RWPE2 (cell line): ENCODE measurements around the gene DPPA5.
A peak's percentile ranks its signal among the peaks of the same experiment; 100 is the strongest.

ENCODE experiments used
- ATAC-seq: fragments of 200-7000 bp; cut with Tn5 transposase; 3 replicates; pipeline ENCODE4 v1.9.1; 2021; ENCODE audit warnings: low read depth
- DNase-seq: peaks from one replicate; pipeline ENCODE4 v3.0.0-alpha.2; 2020; ENCODE audit warnings: low spot score
- H3K27ac ChIP-seq: fragments of 450-650 bp; 2 replicates; pipeline ENCODE4 v1.5.1; 2017; ENCODE audit warnings: mild to moderate bottlenecking; ENCODE audit not compliant: poor library complexity, severe bottlenecking
- H3K27me3 ChIP-seq: fragments of 250-450 bp; sonication (Bioruptor Pico); 2 replicates; pipeline ENCODE4 v1.5.1; 2021; ENCODE audit warnings: mild to moderate bottlenecking, moderate library complexity; ENCODE audit not compliant: insufficient read depth, poor library complexity, severe bottlenecking
- H3K36me3 ChIP-seq: fragments of 250-450 bp; sonication (Bioruptor Pico); 2 replicates; pipeline ENCODE4 v1.5.1; 2020; ENCODE audit warnings: low read depth, mild to moderate bottlenecking, moderate library complexity
- H3K4me1 ChIP-seq: fragments of 250-450 bp; sonication (Bioruptor Pico); 2 replicates; pipeline ENCODE4 v1.5.1; 2021; ENCODE audit warnings: mild to moderate bottlenecking, moderate library complexity; ENCODE audit not compliant: insufficient read depth, poor library complexity, severe bottlenecking
- H3K4me3 ChIP-seq: fragments of 250-450 bp; sonication (Bioruptor Pico); 2 replicates; pipeline ENCODE4 v1.5.1; 2021; ENCODE audit warnings: mild to moderate bottlenecking, moderate library complexity; ENCODE audit not compliant: severe bottlenecking
- H3K9me3 ChIP-seq: fragments of 250-450 bp; sonication (Bioruptor Pico); 2 replicates; pipeline ENCODE4 v1.5.1; 2021; ENCODE audit warnings: mild to moderate bottlenecking, moderate library complexity; ENCODE audit not compliant: severe bottlenecking
- TF ChIP-seq, protein P1 (sequence below): fragments of 450-650 bp; IDR thresholded peaks from one replicate; pipeline ENCODE4 v1.5.1; 2017; ENCODE audit warnings: mild to moderate bottlenecking, moderate library complexity; ENCODE audit not compliant: poor library complexity, severe bottlenecking

DPPA5 gene

GRCh38 chr6:73353636-73354593, at the start of gene DPPA5:
Gene DPPA5 (minus strand): TSS chr6:73354276. CDS start chr6:73354225, 51 bp downstream.
- TF ChIP-seq, protein P1, sequence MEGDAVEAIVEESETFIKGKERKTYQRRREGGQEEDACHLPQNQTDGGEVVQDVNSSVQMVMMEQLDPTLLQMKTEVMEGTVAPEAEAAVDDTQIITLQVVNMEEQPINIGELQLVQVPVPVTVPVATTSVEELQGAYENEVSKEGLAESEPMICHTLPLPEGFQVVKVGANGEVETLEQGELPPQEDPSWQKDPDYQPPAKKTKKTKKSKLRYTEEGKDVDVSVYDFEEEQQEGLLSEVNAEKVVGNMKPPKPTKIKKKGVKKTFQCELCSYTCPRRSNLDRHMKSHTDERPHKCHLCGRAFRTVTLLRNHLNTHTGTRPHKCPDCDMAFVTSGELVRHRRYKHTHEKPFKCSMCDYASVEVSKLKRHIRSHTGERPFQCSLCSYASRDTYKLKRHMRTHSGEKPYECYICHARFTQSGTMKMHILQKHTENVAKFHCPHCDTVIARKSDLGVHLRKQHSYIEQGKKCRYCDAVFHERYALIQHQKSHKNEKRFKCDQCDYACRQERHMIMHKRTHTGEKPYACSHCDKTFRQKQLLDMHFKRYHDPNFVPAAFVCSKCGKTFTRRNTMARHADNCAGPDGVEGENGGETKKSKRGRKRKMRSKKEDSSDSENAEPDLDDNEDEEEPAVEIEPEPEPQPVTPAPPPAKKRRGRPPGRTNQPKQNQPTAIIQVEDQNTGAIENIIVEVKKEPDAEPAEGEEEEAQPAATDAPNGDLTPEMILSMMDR: no peak
- no peaks in the 10 kb centered on the region for H3K27me3 ChIP-seq

GRCh38 chr6:73400656-73401055, 46.6 kb upstream of the DPPA5 start:
- H3K36me3 ChIP-seq: no peaks in the 10 kb centered on the region
- no peaks in the 10 kb centered on the region for H3K9me3 ChIP-seq
- ATAC-seq: no peak
- TF ChIP-seq, protein P1: no peak
- no peak overlapping the region for H3K4me3 ChIP-seq
- no peak overlapping the region for H3K27ac ChIP-seq
- no peak for DNase-seq
- no peaks in the 10 kb centered on the region for H3K27me3 ChIP-seq
- no peaks in the 10 kb centered on the region for H3K4me1 ChIP-seq

More at GRCh38 chr6:73353636-73354593, at the start of gene DPPA5:
- DNase-seq (no peak), ATAC-seq (no peak)
- H3K36me3 ChIP-seq: no peaks in the 10 kb centered on the region
- no peaks in the 10 kb centered on the region for H3K9me3 ChIP-seq
- no peak within 1 kb of the TSS for H3K4me3 ChIP-seq
- no peaks in the 10 kb centered on the region for H3K4me1 ChIP-seq
- no peak within 1 kb of the TSS for H3K27ac ChIP-seq

- no peaks in the 10 kb centered on the region for H3K36me3 ChIP-seq
- no peaks in the 10 kb centered on the region for H3K4me1 ChIP-seq
- no peak for ATAC-seq
- no peak overlapping the region for H3K4me3 ChIP-seq
- H3K9me3 ChIP-seq: no peaks in the 10 kb centered on the region
- TF ChIP-seq, protein P1: no peak
- DNase-seq: no peak
- no peaks in the 10 kb centered on the region for H3K27me3 ChIP-seq
- H3K27ac ChIP-seq: no peak overlapping the region
Measured at GRCh38 chr6:73395875-73396274, 41.8 kb upstream of the DPPA5 start.

DNA sequence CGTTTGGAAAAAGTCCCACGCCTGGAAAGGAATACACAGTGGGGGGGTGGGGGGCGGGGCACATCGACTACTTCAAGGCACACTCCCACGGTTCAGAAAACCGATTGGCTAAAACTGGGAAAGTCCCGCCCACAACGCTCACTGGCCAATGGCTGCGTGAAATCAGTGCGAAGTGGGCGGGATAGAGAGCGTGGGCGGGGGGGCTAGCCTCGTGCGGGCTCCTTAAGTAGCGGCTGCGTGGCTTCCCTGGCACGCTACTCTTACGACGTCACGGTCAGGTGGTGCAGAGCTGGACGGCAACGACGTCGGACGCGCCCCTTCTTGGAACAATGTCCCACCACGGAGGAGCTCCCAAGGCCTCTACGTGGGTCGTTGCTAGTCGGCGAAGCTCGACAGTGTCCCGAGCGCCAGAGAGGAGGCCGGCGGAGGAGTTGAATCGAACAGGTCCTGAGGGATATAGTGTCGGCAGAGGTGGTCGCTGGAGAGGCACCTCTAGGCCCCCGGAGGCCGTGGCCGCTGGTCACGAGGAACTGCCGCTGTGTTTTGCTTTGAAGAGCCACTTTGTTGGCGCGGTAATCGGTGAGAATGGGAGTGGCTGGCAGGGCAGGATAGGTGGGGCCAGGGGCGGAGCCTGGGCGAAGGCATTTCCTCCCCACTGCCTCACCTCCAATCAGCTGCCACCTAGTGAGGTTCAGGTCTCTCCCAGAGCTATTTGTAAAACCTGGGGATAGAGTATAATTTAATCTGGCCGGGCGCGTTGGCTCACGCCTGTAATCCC, 40.7 kb upstream of the DPPA5 start, which contains the start of gene DDX43:
Gene DDX43, plus strand, starts transcription at position 252 of the 778 bp plus-strand sequence. Its CDS starts 78 bp downstream, at position 330.
- Histone ChIP-seq H3K36me3 (no peaks in the 10 kb centered on the region), H3K27me3 (no peaks in the 10 kb centered on the region), H3K27ac (peak within 1 kb of the TSS; percentile 26), H3K4me3 (peak within 1 kb of the TSS; percentile 34), H3K4me1 (peaks cover under 1% of the 10 kb centered on the region), H3K9me3 (no peaks in the 10 kb centered on the region)
- peak; percentile 78 for ATAC-seq
- TF ChIP-seq, protein P1: no peak
- DNase-seq: peak; percentile 77
